Lower lobe of right lung (tissue), 2 donors: ENCODE results near the gene SPATA31E1. TPM values are rescaled to one million over a fixed set of nuclear protein-coding genes. Genes with fewer than 3 reads are reported as not detected.

Experiments
- ATAC-seq, 2 donors: fragments of 200-7000 bp; cut with Tn5 transposase; one replicate each; pipeline ENCODE4 v1.9.1; 2020 to 2022; ENCODE audit warnings: mild to moderate bottlenecking in 2 of 2, moderate library complexity in 2 of 2
- DNase-seq: peaks from one replicate; pipeline ENCODE4 v3.0.0-alpha.2; 2020
- H3K27ac ChIP-seq: fragments of 200-600 bp; one replicate; pipeline ENCODE4 v1.8.0; 2022
- H3K27me3 ChIP-seq: fragments of 200-600 bp; one replicate; pipeline ENCODE4 v1.8.0; 2022; ENCODE audit warnings: low read depth
- H3K36me3 ChIP-seq: fragments of 200-600 bp; one replicate; pipeline ENCODE4 v1.8.0; 2022; ENCODE audit warnings: mild to moderate bottlenecking
- H3K4me1 ChIP-seq: fragments of 200-600 bp; one replicate; pipeline ENCODE4 v1.8.0; 2022
- H3K4me3 ChIP-seq: fragments of 200-600 bp; one replicate; pipeline ENCODE4 v1.8.0; 2022; ENCODE audit warnings: mild to moderate bottlenecking
- H3K9me3 ChIP-seq: fragments of 200-600 bp; one replicate; pipeline ENCODE4 v1.8.0; 2022
- intact Hi-C: fragments of 100-400 bp; cut with DNase I; formaldehyde crosslinking; loops from one replicate; pipeline ENCODE4 v1.11.0; 2022
- total RNA-seq: library from RNA; stranded (reverse); fragmentation: NEBNext Ultra II Directional; extraction: Animal tissue kit (Norgen Biotek cat#: 25700); gene quantifications from one replicate; pipeline ENCODE4 v1.2.1, GENCODE V29; 2021
- TF ChIP-seq, protein P1 (sequence below): fragments of 200-600 bp; IDR thresholded peaks from one replicate; pipeline ENCODE4 v1.8.0; 2022; ENCODE audit warnings: antibody characterized with exemption, mild to moderate bottlenecking
- donor health status: DM: no; HTN: yes; CAD: no; lungs with severe emphysema.

Gene SPATA31E1
- total RNA-seq, 1 donor from 2014 or later: not detected

GRCh38 chr9:87880116-87880515 is 2.6 kb upstream of the SPATA31E1 start:
- no peaks in the 10 kb centered on the region for H3K4me1 ChIP-seq
- ATAC-seq: no peak
- DNase-seq: no peak

DNA sequence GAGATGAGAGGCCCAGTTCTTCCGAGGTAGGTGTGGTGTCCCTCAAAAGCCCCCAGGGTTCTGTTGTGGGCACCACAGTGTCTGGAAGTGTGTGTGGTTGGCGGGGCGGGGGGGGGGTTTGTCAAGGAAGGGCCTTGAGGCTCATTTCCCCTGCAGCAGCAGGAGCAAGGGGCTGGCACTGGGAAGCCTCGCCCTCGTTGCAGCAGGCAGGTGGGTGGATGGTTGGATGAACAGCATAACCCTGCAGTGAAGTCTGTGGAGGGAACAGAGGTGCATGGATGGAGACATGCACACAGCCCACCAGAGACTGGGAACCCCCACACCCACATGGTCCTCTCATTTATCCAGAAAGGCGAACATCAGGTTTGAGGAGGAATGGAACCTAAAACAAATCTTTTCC is 2.0 kb upstream of the SPATA31E1 start:
- DNase-seq (no peak), ATAC-seq (no peak)
- TF ChIP-seq, protein P1, sequence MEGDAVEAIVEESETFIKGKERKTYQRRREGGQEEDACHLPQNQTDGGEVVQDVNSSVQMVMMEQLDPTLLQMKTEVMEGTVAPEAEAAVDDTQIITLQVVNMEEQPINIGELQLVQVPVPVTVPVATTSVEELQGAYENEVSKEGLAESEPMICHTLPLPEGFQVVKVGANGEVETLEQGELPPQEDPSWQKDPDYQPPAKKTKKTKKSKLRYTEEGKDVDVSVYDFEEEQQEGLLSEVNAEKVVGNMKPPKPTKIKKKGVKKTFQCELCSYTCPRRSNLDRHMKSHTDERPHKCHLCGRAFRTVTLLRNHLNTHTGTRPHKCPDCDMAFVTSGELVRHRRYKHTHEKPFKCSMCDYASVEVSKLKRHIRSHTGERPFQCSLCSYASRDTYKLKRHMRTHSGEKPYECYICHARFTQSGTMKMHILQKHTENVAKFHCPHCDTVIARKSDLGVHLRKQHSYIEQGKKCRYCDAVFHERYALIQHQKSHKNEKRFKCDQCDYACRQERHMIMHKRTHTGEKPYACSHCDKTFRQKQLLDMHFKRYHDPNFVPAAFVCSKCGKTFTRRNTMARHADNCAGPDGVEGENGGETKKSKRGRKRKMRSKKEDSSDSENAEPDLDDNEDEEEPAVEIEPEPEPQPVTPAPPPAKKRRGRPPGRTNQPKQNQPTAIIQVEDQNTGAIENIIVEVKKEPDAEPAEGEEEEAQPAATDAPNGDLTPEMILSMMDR: no peak
- no peaks in the 10 kb centered on the region for H3K36me3 ChIP-seq
- intact Hi-C loops: no loop called here
- no peaks in the 10 kb centered on the region for H3K27me3 ChIP-seq
- H3K4me1 ChIP-seq: no peaks in the 10 kb centered on the region
- no peaks in the 10 kb centered on the region for H3K9me3 ChIP-seq
- no peak overlapping the region for H3K27ac ChIP-seq
- H3K4me3 ChIP-seq: no peak overlapping the region

More at GRCh38 chr9:87880116-87880515, 2.6 kb upstream of the SPATA31E1 start:
- H3K27ac ChIP-seq: no peak overlapping the region
- H3K27me3 ChIP-seq: no peaks in the 10 kb centered on the region
- intact Hi-C loops: no loop called here
- H3K9me3 ChIP-seq: no peaks in the 10 kb centered on the region
- H3K36me3 ChIP-seq: no peaks in the 10 kb centered on the region
- H3K4me3 ChIP-seq: no peak overlapping the region
- TF ChIP-seq, protein P1: no peak

DNA sequence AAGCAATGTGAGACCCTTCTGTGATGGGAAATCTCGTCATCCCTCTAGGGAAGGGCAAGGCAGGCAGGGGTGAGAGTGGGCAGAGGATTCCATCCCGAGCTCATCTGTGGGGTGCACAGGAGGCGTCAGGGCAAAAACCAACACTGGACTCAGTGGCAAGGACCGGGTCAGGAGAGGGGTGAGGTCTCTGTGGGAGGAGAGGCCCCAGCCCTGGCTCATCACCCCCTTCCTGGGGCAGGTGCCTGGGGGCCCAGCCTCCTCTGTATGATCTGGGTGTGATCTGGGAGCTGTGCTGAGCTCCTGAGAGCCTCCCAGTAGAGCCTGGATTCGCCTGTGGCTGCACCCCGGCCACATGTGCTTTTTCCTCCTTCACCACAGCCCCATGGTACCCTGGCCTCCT is 597 bp downstream of the SPATA31E1 start:
- intact Hi-C loops: no loop called here
- ATAC-seq (no peak), DNase-seq (no peak)
- Histone ChIP-seq H3K4me3 (no peak overlapping the region), H3K27ac (no peak overlapping the region), H3K9me3 (no peaks in the 10 kb centered on the region), H3K27me3 (no peaks in the 10 kb centered on the region), H3K36me3 (no peaks in the 10 kb centered on the region), H3K4me1 (no peaks in the 10 kb centered on the region)
- TF ChIP-seq, protein P1: no peak

DNA sequence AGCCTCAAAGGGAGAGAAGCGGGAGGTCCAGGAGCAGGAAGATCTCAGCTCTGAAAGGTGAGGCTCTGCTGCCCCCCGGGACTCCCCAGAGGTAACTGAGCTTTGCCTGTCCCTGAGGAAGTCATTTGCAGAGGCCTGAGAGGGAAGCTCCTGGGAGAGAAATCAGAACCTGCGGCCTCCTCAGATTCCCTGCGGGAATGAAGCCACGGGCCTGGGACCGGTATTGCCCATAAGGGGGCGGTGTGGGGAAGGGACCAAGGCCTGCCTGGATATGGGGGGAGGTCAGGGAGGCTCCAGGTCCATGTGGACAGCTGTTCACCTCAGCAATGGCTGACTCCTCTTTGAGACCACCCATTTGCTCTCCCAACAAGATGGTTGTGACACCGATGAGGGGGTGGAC is 1.3 kb downstream of the SPATA31E1 start:
- H3K36me3 ChIP-seq: no peaks in the 10 kb centered on the region
- TF ChIP-seq, protein P1: no peak
- no peaks in the 10 kb centered on the region for H3K4me1 ChIP-seq
- ATAC-seq (no peak), DNase-seq (no peak)
- H3K9me3 ChIP-seq: no peaks in the 10 kb centered on the region
- H3K27ac ChIP-seq: no peak overlapping the region
- no peaks in the 10 kb centered on the region for H3K27me3 ChIP-seq
- H3K4me3 ChIP-seq: no peak overlapping the region
- intact Hi-C loops: no loop called here

DNA sequence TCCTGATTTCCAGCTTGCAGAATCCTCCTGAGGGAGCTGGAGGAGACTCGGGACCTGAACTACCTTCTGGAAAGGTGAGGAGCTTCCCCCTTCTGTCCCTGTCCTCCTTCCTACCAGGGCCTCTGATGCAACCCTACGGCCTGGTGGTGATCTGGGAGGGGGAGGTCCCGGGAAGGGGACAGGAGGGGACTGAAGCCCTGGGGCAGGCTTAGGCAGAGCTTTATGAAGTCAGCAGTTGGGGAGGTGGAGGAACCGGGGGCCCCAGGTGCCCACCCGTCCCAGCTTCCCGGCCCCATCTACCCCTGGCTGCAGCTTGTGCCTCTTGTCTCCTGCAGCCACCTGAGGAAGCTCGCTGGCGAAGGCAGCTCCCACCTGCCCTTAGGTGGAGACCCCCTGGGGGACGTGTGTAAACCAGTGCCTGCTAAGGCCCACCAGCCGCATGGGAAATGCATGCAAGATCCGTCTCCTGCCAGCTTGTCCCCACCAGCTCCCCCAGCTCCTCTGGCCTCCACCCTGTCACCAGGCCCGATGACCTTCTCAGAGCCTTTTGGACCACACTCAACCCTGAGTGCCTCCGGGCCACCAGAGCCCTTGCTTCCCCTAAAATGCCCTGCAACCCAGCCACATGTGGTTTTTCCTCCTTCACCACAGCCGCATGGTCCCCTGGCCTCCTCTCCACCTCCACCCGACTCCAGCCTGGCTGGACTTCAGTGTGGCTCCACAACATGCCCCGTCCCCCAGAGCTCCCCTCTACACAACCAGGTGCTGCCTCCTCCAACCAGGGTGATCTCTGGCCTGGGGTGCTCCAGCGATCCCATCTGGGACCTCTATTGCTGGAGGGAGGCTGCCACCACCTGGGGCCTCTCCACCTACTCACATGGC is 2.1 kb downstream of the SPATA31E1 start:
- TF ChIP-seq, protein P1: no peak
- intact Hi-C loops: no loop called here
- Histone ChIP-seq H3K4me3 (no peak overlapping the region), H3K27ac (no peak overlapping the region), H3K27me3 (no peaks in the 10 kb centered on the region), H3K4me1 (no peaks in the 10 kb centered on the region), H3K9me3 (no peaks in the 10 kb centered on the region), H3K36me3 (no peaks in the 10 kb centered on the region)
- ATAC-seq (no peak), DNase-seq (no peak)
